ENCODE data around the gene NPAS4.

DNA sequence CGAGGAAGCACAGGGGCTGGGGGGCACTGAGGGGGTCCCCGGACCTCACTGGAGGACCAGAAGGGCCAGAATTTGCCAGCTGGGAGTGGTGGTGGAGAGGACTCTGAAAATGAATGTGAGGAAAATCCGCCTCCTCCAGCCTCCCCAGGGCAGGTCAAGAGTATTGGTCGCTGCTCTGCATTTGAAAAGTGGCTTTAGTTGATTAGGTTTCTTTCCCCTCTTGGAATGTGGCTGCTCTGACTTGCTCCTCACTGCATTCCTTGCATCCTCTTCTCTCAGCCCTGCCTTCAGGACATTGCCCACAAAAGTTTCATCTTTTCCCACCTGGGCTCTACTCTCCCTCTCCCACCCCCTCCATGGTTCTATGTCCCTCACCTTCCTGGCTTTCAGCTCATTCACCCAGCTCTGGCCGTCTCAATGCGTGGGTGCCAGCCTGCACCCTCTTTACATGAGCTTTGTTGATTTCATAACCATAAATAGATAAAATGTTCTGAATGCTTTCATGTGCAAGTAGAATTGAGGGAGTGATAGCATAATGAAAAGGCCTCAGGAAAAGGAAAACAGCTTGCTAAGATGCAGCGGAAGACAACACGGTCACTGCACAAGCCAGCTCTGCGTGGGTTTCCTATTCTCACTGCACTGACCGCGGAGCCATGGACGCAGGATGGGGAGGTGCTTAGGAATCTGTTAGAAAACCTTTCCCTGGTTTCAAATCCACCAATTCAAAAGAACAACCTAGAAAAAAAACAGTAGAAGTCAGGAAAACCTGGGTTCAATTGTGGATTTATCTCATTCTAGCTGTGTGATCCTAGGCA, 6.5 kb upstream of the NPAS4 start:
- TF ChIP-seq CTCF (conservative IDR thresholded peaks at IDR 0.05) (no peak), EZH2 (IDR thresholded peaks at IDR 0.05; ENCODE audit: low read depth) (no peak)

Measured in PC-9 (cell line).